HepG2 (cell line): ENCODE measurements around the gene PDIA5. TPM values are rescaled to one million over a fixed set of nuclear protein-coding genes. Genes with fewer than 3 reads are reported as not detected.

Experiments used
- FOXC1 ChIP-seq: sonication (generic); formaldehyde crosslinking; IDR thresholded peaks from 2 replicates; pipeline ENCODE4 v1.8.0; 2022; ENCODE audit warnings: mild to moderate bottlenecking, missing genetic modification reagents, borderline replicate concordance
- HNRNPK ChIP-seq: fragments of 200-400 bp; formaldehyde crosslinking; IDR thresholded peaks from 2 replicates; pipeline ENCODE4 v1.6.1; 2018; ENCODE audit warnings: low read length, low read depth, moderate library complexity, mild to moderate bottlenecking; ENCODE audit not compliant: poor library complexity, severe bottlenecking
- HOXA5 ChIP-seq: sonication (generic); formaldehyde crosslinking; IDR thresholded peaks from 2 replicates; pipeline ENCODE4 v1.4.0; 2020; ENCODE audit warnings: missing genetic modification reagents
- IRF2 ChIP-seq: IDR thresholded peaks from 2 replicates; pipeline ENCODE4 v1.6.1; 2018; ENCODE audit warnings: missing genetic modification reagents, missing compliant biosample characterization
- MAFF ChIP-seq: IDR thresholded peaks from 2 replicates; pipeline ENCODE4 v1.6.1; 2011; ENCODE audit warnings: low read depth, low read length, improper control_type of control experiment
- SOX5 ChIP-seq: IDR thresholded peaks from 2 replicates; pipeline ENCODE4 v1.6.1; 2016; ENCODE audit warnings: borderline replicate concordance
- polyA plus RNA-seq, 8 experiments: library from polyadenylated mRNA; depleted of rRNA in 3 of 8; stranded (reverse) in 7 of 8; unstranded in 1 of 8; fragments of >200 nt; fragmentation: Illumina TruSeq in 4 of 8; extraction: Trizol in 4 of 8; gene quantifications; 2 replicates each; pipeline versions ENCODE4 v1.2.1 to v1.2.3, GENCODE V29; 2011 to 2016; ENCODE audit warnings: low read depth in 4 of 8, missing spikeins in 1 of 8, mixed read lengths in 1 of 8; ENCODE audit not compliant: insufficient read depth in 1 of 8
- total RNA-seq, 5 experiments: library from RNA; depleted of rRNA; stranded (reverse); fragments of >200 nt; fragmentation: Illumina TruSeq; extraction: Trizol; gene quantifications; 2 replicates each; pipeline ENCODE4 v1.2.3, GENCODE V29; 2016; ENCODE audit warnings: low read depth in 1 of 5
- TF ChIP-seq, protein P1 (sequence below): sonication (generic); formaldehyde crosslinking; conservative IDR thresholded peaks from 2 replicates; pipeline ENCODE4 v1.8.1; 2023; ENCODE audit warnings: missing genetic modification reagents
- TF ChIP-seq, protein P2 (sequence below): sonication (generic); formaldehyde crosslinking; IDR thresholded peaks from 2 replicates; pipeline ENCODE4 v1.4.0; 2020; ENCODE audit warnings: mild to moderate bottlenecking, missing genetic modification reagents

Gene PDIA5
- total and polyA plus RNA-seq, 2 of the 13 experiments (the other 11 are each of a cell fraction or from before 2014, with no cell fraction given), result 51.3 to 74.3 TPM

DNA sequence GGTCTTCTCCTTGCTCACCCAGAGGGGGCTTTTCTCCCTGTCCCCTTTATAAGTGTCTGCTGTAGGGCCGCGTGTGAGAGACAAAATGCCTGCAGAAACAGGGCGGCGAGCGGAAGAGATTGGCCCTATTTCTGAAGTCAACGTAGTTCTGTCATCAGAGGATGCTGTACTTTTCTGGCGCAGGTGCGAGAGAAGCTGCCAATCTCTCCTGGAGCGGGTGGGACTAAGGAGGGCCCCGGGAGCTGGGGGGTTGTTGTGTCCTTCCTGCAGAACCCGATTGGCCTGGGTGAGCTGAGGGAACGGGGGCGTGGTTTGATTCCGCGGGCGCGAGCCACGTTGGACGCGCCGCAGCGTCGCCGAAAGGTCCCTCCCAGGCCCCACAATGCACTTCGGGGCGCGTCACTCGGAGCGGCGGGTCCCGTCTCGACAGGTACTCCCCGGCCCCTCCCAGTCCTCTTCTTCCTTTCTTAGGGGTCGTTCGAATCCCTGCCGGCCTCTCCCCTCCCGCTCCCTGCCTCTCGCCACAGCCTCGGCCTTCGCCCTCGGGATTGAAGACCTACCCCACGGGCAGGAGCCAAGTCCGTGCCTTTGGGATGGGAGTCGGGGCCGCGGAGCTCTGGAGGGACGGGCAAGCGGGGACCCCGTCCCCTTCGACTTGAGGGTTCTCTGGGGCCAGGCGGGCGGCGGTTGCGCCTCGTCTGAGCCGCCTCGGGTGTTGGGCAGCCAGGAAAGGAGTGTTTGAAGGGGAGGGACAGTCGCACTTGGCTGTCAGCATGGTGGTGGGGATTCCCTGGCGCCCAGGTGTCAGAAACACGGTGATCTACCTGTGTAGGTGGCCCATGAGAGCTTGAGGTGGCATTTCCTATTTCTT lies 135.0 kb downstream of the PDIA5 start, which contains the start of gene SEC22A (continued):
- TF ChIP-seq HNRNPK, result peak; percentile 29
- TF ChIP-seq HOXA5 (CRISPR knock-in tag), result no peak
- TF ChIP-seq, protein P1, sequence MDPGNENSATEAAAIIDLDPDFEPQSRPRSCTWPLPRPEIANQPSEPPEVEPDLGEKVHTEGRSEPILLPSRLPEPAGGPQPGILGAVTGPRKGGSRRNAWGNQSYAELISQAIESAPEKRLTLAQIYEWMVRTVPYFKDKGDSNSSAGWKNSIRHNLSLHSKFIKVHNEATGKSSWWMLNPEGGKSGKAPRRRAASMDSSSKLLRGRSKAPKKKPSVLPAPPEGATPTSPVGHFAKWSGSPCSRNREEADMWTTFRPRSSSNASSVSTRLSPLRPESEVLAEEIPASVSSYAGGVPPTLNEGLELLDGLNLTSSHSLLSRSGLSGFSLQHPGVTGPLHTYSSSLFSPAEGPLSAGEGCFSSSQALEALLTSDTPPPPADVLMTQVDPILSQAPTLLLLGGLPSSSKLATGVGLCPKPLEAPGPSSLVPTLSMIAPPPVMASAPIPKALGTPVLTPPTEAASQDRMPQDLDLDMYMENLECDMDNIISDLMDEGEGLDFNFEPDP, result no peak
- TF ChIP-seq SOX5 (CRISPR knock-in tag), result no peak
- TF ChIP-seq IRF2 (CRISPR knock-in tag), result no peak; the same call in 1 of the 2 replicates
- TF ChIP-seq, protein P2, sequence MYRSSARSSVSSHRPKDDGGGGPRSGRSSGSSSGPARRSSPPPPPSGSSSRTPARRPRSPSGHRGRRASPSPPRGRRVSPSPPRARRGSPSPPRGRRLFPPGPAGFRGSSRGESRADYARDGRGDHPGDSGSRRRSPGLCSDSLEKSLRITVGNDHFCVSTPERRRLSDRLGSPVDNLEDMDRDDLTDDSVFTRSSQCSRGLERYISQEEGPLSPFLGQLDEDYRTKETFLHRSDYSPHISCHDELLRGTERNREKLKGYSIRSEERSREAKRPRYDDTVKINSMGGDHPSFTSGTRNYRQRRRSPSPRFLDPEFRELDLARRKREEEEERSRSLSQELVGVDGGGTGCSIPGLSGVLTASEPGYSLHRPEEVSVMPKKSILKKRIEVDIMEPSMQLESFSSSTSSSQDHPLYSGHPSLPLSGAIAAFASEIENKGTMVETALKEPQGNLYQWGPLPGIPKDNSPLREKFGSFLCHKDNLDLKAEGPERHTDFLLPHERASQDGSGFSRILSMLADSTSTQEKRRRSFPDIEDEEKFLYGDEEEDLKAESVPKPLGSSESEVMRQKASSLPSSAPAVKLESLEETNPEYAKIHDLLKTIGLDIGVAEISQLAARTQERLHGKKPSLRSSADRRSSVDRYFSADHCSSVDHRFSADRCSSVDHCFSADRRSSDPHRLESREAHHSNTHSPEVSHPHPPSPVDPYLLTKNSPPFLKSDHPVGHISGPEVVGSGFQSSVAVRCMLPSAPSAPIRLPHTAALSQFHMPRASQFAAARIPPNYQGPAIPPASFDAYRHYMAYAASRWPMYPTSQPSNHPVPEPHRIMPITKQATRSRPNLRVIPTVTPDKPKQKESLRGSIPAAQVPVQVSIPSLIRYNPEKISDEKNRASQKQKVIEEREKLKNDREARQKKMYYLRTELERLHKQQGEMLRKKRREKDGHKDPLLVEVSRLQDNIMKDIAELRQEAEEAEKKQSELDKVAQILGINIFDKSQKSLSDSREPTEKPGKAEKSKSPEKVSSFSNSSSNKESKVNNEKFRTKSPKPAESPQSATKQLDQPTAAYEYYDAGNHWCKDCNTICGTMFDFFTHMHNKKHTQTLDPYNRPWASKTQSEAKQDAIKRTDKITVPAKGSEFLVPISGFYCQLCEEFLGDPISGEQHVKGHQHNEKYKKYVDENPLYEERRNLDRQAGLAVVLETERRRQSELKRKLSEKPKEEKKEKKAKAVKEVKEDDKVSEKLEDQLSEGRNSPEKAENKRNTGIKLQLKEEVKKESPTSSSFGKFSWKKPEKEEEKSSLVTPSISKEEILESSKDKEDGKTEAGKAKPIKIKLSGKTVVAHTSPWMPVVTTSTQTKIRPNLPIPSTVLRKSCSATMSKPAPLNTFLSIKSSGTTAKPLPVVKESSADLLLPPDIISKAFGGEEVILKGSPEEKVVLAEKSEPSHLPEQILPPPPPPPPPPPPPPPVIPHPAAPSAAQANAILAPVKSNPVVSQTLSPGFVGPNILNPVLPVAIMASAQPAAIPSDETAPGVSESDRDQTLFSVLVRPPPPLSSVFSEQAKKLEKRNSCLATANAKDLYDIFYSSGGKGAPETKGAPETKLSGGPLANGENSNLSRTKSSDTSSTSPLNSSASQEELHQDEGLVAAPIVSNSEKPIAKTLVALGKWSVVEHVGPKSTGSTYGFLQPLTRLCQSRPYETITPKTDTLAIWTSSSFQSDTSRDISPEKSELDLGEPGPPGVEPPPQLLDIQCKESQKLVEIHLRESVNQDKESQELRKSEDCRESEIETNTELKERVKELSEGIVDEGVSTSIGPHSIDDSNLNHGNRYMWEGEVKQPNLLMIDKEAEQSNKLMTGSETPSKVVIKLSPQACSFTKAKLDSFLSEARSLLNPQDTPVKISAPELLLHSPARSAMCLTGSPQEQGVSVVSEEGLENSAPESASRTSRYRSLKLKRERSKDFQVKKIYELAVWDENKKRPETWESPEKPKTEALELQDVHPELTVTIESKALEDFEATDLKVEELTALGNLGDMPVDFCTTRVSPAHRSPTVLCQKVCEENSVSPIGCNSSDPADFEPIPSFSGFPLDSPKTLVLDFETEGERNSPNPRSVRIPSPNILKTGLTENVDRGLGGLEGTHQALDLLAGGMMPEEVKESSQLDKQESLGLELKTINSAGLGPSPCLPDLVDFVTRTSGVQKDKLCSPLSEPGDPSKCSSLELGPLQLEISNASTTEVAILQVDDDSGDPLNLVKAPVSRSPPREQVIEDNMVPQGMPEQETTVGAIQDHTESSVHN (CRISPR knock-in tag), result no peak
- TF ChIP-seq MAFF, result no peak
- TF ChIP-seq FOXC1, result no peak; the same call in none of the 2 replicates
